ENCODE results near the gene NINJ2.
A peak's percentile ranks its signal among the peaks of the same experiment; 100 is the strongest.
"Not testable (repeated sequence)": the region's sequence is repeated elsewhere in the genome, so short reads cannot be mapped to it uniquely, and the experiment has no call there.

Gene NINJ2

GRCh38 chr12:663293-663871, at the start of gene NINJ2:
TSS of gene NINJ2 (minus strand) at chr12:663445. CDS start at chr12:663360, 85 bp downstream.
- no peak for DNase-seq

GRCh38 chr12:712172-712863, 49.1 kb upstream of the NINJ2 start:
- DNase-seq = no peak

- DNase-seq = no peak
These were observed 46.3 kb upstream of the NINJ2 start for GRCh38 chr12:709455-710020.

GRCh38 chr12:708084-708483, 44.8 kb upstream of the NINJ2 start:
- DNase-seq = not testable (repeated sequence)

- no peak for DNase-seq
These were observed 41.4 kb upstream of the NINJ2 start for GRCh38 chr12:704516-705242.

GRCh38 chr12:701896-702539, 38.8 kb upstream of the NINJ2 start:
- no peak for DNase-seq

GRCh38 chr12:700016-700415, 36.8 kb upstream of the NINJ2 start:
- no peak for DNase-seq

GRCh38 chr12:698222-698621, 35.0 kb upstream of the NINJ2 start:
- DNase-seq = not testable (repeated sequence)

- no peak for DNase-seq
These were observed 34.2 kb upstream of the NINJ2 start for GRCh38 chr12:697481-697880.

- DNase-seq = no peak
These were observed 31.7 kb upstream of the NINJ2 start for GRCh38 chr12:694734-695503.

- no peak for DNase-seq
These were observed 30.8 kb upstream of the NINJ2 start for GRCh38 chr12:693934-694533.

- DNase-seq = no peak
These were observed 29.0 kb upstream of the NINJ2 start for GRCh38 chr12:692274-692673.

- no peak for DNase-seq
These were observed 27.2 kb upstream of the NINJ2 start for GRCh38 chr12:690466-690865.

GRCh38 chr12:685388-685787, 22.1 kb upstream of the NINJ2 start:
- DNase-seq = peak; percentile 75

GRCh38 chr12:684416-684815, 21.2 kb upstream of the NINJ2 start:
- no peak for DNase-seq

- DNase-seq = no peak
These were observed 18.5 kb upstream of the NINJ2 start for GRCh38 chr12:681568-682256.

- no peak for DNase-seq
These were observed 15.8 kb upstream of the NINJ2 start for GRCh38 chr12:678747-679712.

GRCh38 chr12:675562-675961, 12.3 kb upstream of the NINJ2 start:
- no peak for DNase-seq

GRCh38 chr12:674272-674781, 11.1 kb upstream of the NINJ2 start:
- peak; percentile 84 for DNase-seq

- DNase-seq = no peak
These were observed 10.6 kb upstream of the NINJ2 start for GRCh38 chr12:673849-674248.

Data from stimulated activated CD8-positive, alpha-beta memory T cell treated with anti-CD3 and anti-CD28 coated beads, Interleukin-4, amount 100 ng/mL, for 48 hours (primary cell).